WTC11 (cell line): Measurements from ENCODE around the gene LINS1.

ENCODE experiments used
- CTCF ChIP-seq: fragments of 200-600 bp; IDR thresholded peaks from 2 replicates; pipeline ENCODE4 v1.8.0; 2022; ENCODE audit warnings: antibody characterized with exemption
- GRHL2 ChIP-seq: fragments of 250-450 bp; sonication (Bioruptor Pico); IDR thresholded peaks from 2 replicates; pipeline ENCODE4 v1.8.0; 2022; ENCODE audit warnings: mild to moderate bottlenecking, moderate library complexity; ENCODE audit not compliant: insufficient replicate concordance, severe bottlenecking
- JUN ChIP-seq: sonication (generic); formaldehyde crosslinking; IDR thresholded peaks from 2 replicates; pipeline ENCODE4 v1.8.0; 2023; ENCODE audit warnings: mild to moderate bottlenecking, missing genetic modification reagents
- KAT7 ChIP-seq: sonication (generic); formaldehyde crosslinking; IDR thresholded peaks from 2 replicates; pipeline ENCODE4 v1.8.1; 2023; ENCODE audit warnings: missing genetic modification reagents, mild to moderate bottlenecking, borderline replicate concordance
- NR2C2 ChIP-seq: sonication (generic); formaldehyde crosslinking; IDR thresholded peaks from 2 replicates; pipeline ENCODE4 v1.8.0; 2022; ENCODE audit warnings: mild to moderate bottlenecking, missing genetic modification reagents
- NR3C1 ChIP-seq: sonication (generic); formaldehyde crosslinking; conservative IDR thresholded peaks from 2 replicates; pipeline ENCODE4 v1.8.1; 2023; ENCODE audit warnings: low read depth, mild to moderate bottlenecking, missing genetic modification reagents
- USF2 ChIP-seq: sonication (generic); formaldehyde crosslinking; IDR thresholded peaks from 2 replicates; pipeline ENCODE4 v1.8.1; 2023; ENCODE audit warnings: mild to moderate bottlenecking, missing genetic modification reagents, moderate library complexity
- ZNF317 ChIP-seq: sonication (generic); formaldehyde crosslinking; IDR thresholded peaks from 2 replicates; pipeline ENCODE4 v1.8.1; 2023; ENCODE audit warnings: low read depth, mild to moderate bottlenecking, moderate library complexity, missing genetic modification reagents, borderline replicate concordance
- TF ChIP-seq, protein P1 (sequence below): sonication (generic); formaldehyde crosslinking; IDR thresholded peaks from 2 replicates; pipeline ENCODE4 v1.8.0; 2022; ENCODE audit warnings: mild to moderate bottlenecking, missing genetic modification reagents
- TF ChIP-seq, protein P2 (sequence below): fragments of 250-450 bp; sonication (Bioruptor Pico); IDR thresholded peaks from 2 replicates; pipeline ENCODE4 v1.9.0; 2021; ENCODE audit warnings: mild to moderate bottlenecking

GRCh38 chr15:100528833-100529428 lies 73.1 kb downstream of the LINS1 start, which contains the start of gene CERS3:
- no peak for TF ChIP-seq USF2 (CRISPR knock-in tag)
- TF ChIP-seq CTCF = no peak
- TF ChIP-seq, protein P1, sequence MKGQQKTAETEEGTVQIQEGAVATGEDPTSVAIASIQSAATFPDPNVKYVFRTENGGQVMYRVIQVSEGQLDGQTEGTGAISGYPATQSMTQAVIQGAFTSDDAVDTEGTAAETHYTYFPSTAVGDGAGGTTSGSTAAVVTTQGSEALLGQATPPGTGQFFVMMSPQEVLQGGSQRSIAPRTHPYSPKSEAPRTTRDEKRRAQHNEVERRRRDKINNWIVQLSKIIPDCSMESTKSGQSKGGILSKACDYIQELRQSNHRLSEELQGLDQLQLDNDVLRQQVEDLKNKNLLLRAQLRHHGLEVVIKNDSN (CRISPR knock-in tag) = no peak
- no peak for TF ChIP-seq NR2C2 (CRISPR knock-in tag)
- no peak for TF ChIP-seq ZNF317 (CRISPR knock-in tag)
- TF ChIP-seq JUN (CRISPR knock-in tag) = no peak
- no peak for TF ChIP-seq KAT7
- no peak for TF ChIP-seq NR3C1 (CRISPR knock-in tag)
- TF ChIP-seq GRHL2 = no peak
- TF ChIP-seq, protein P2, sequence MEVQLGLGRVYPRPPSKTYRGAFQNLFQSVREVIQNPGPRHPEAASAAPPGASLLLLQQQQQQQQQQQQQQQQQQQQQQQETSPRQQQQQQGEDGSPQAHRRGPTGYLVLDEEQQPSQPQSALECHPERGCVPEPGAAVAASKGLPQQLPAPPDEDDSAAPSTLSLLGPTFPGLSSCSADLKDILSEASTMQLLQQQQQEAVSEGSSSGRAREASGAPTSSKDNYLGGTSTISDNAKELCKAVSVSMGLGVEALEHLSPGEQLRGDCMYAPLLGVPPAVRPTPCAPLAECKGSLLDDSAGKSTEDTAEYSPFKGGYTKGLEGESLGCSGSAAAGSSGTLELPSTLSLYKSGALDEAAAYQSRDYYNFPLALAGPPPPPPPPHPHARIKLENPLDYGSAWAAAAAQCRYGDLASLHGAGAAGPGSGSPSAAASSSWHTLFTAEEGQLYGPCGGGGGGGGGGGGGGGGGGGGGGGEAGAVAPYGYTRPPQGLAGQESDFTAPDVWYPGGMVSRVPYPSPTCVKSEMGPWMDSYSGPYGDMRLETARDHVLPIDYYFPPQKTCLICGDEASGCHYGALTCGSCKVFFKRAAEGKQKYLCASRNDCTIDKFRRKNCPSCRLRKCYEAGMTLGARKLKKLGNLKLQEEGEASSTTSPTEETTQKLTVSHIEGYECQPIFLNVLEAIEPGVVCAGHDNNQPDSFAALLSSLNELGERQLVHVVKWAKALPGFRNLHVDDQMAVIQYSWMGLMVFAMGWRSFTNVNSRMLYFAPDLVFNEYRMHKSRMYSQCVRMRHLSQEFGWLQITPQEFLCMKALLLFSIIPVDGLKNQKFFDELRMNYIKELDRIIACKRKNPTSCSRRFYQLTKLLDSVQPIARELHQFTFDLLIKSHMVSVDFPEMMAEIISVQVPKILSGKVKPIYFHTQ (CRISPR knock-in tag) = no peak
